Neural progenitor cell (in vitro differentiated cells): ENCODE data around the gene TBCD. TPM values are rescaled to one million over a fixed set of nuclear protein-coding genes. Genes with fewer than 3 reads are reported as not detected.

ENCODE experiments used
- DNase-seq: peaks from one replicate; pipeline ENCODE4 v3.0.0-alpha.2; 2016; ENCODE audit warnings: low spot score
- H2AFZ ChIP-seq: fragments of 200-600 bp; sonication (generic); replicated peaks from 2 replicates; pipeline ENCODE4 v1.6.1; 2016; ENCODE audit warnings: antibody characterized with exemption
- H3F3A ChIP-seq: fragments of 200-600 bp; sonication (generic); 2 replicates; pipeline ENCODE4 v1.6.1; 2016; ENCODE audit warnings: antibody characterized with exemption, low read depth
- H3K27ac ChIP-seq: fragments of 200-600 bp; sonication (generic); 2 replicates; pipeline ENCODE4 v1.5.1; 2016; ENCODE audit warnings: mild to moderate bottlenecking
- H3K27me3 ChIP-seq: fragments of 200-600 bp; sonication (generic); 2 replicates; pipeline ENCODE4 v1.6.1; 2016; ENCODE audit warnings: mild to moderate bottlenecking, moderate library complexity
- H3K36me3 ChIP-seq: fragments of 200-600 bp; sonication (generic); 2 replicates; pipeline ENCODE4 v1.5.1; 2016
- H3K4me1 ChIP-seq: fragments of 200-600 bp; sonication (generic); 2 replicates; pipeline ENCODE4 v1.6.1; 2016; ENCODE audit warnings: mixed run types
- H3K4me2 ChIP-seq: fragments of 200-600 bp; sonication (generic); 2 replicates; pipeline ENCODE4 v1.6.1; 2016
- H3K4me3 ChIP-seq: fragments of 200-600 bp; sonication (generic); 2 replicates; pipeline ENCODE4 v1.5.1; 2016
- H3K79me2 ChIP-seq: fragments of 200-600 bp; sonication (generic); 2 replicates; pipeline ENCODE4 v1.6.1; 2016; ENCODE audit warnings: low read depth
- H3K9ac ChIP-seq: fragments of 200-600 bp; sonication (generic); 2 replicates; pipeline ENCODE4 v1.6.1; 2016
- H3K9me3 ChIP-seq: fragments of 200-600 bp; sonication (generic); 2 replicates; pipeline ENCODE4 v1.5.1; 2016; ENCODE audit warnings: low read depth
- H4K20me1 ChIP-seq: fragments of 200-600 bp; sonication (generic); 2 replicates; pipeline ENCODE4 v1.6.1; 2016; ENCODE audit warnings: low read depth
- H3K27ac Mint-ChIP-seq: 3 replicates; pipeline ENCODE4 v1.8.0; 2021; ENCODE audit warnings: mixed read lengths
- H3K27me3 Mint-ChIP-seq: 2 replicates; pipeline ENCODE4 v1.8.0; 2022; ENCODE audit warnings: low read depth, mild to moderate bottlenecking, inconsistent platforms, moderate library complexity, mixed read lengths; ENCODE audit not compliant: insufficient read depth
- H3K36me3 Mint-ChIP-seq: 3 replicates; pipeline ENCODE4 v1.8.0; 2021; ENCODE audit warnings: mixed read lengths
- H3K4me1 Mint-ChIP-seq: 3 replicates; pipeline ENCODE4 v1.8.0; 2021; ENCODE audit warnings: mixed read lengths
- H3K4me3 Mint-ChIP-seq: 3 replicates; pipeline ENCODE4 v1.8.0; 2021; ENCODE audit warnings: mild to moderate bottlenecking, moderate library complexity, mixed read lengths
- H3K9me3 Mint-ChIP-seq: 3 replicates; pipeline ENCODE4 v1.8.0; 2020; ENCODE audit warnings: mixed read lengths
- EZH2 ChIP-seq: fragments of 200-600 bp; sonication (generic); IDR thresholded peaks from 2 replicates; pipeline ENCODE4 v1.6.1; 2017; ENCODE audit warnings: antibody characterized with exemption, mild to moderate bottlenecking, moderate library complexity
- EZH2phosphoT487 ChIP-seq: fragments of 200-600 bp; sonication (generic); IDR thresholded peaks from 2 replicates; pipeline ENCODE4 v1.6.1; 2017; ENCODE audit warnings: antibody characterized with exemption
- total RNA-seq: library from RNA; depleted of rRNA; stranded (reverse); fragments of >200 nt; gene quantifications from 2 replicates; pipeline ENCODE4 v1.2.3, GENCODE V29; 2015; ENCODE audit warnings: low replicate concordance
- TF ChIP-seq, protein P1 (sequence below): fragments of 200-600 bp; sonication (generic); IDR thresholded peaks from 2 replicates; pipeline ENCODE4 v1.5.1; 2017; ENCODE audit warnings: antibody characterized with exemption, mild to moderate bottlenecking

Gene TBCD
- total RNA-seq, 1 donor from 2014 or later: 76.4 TPM

DNA sequence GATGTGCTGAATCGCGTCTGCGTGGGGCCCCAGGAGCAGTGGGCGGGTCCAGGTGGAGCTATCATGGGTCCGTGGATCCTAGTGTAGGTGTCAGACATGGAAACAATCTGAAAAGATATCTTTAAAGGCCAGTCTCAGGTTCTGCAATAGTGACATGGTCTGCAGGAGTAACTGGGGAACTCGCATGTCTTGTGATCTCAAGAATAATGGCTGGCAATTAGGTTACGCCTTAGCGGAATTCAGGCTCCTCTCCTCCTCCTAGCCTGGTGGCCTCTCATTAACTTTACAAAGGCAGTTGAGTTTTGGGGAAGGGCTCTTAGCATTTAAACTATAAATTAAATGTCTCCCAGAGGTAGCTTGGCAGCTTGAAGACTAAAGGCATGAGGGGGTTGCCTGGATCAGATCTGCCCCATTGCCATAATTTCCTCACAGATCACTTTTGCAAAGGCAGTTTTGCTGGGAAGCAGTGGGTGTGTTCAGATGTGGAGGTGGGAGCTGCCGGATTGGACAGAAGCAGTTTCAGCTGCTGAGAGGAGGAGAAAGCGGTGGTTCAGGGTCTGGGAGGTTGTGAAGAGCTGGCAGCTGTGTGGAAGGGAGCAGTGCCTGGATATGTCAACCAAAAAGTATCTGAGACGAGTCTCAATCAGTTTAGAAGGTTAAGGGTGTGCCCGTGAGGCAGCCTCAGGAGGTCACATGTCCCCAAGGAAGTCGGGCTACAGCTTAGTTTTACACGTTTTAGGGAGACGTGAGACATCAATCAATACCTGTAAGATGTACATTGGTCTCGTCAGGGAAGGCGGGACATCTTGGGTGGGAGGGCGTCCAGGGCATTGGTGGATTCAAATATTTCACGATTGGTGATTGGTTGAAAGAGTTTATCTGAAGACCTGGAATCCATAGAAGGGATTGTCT is 2.7 kb downstream of the TBCD start:
- TF ChIP-seq EZH2phosphoT487 (no peak), EZH2 (no peak)
- TF ChIP-seq, protein P1, sequence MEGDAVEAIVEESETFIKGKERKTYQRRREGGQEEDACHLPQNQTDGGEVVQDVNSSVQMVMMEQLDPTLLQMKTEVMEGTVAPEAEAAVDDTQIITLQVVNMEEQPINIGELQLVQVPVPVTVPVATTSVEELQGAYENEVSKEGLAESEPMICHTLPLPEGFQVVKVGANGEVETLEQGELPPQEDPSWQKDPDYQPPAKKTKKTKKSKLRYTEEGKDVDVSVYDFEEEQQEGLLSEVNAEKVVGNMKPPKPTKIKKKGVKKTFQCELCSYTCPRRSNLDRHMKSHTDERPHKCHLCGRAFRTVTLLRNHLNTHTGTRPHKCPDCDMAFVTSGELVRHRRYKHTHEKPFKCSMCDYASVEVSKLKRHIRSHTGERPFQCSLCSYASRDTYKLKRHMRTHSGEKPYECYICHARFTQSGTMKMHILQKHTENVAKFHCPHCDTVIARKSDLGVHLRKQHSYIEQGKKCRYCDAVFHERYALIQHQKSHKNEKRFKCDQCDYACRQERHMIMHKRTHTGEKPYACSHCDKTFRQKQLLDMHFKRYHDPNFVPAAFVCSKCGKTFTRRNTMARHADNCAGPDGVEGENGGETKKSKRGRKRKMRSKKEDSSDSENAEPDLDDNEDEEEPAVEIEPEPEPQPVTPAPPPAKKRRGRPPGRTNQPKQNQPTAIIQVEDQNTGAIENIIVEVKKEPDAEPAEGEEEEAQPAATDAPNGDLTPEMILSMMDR: no peak
- Mint-ChIP-seq H3K4me1 (peaks cover 43% of the 10 kb centered on the region), H3K27me3 (peaks cover 6% of the 10 kb centered on the region), H3K36me3 (peaks cover 8% of the 10 kb centered on the region), H3K27ac (no peak overlapping the region), H3K9me3 (no peaks in the 10 kb centered on the region), H3K4me3 (peak overlapping the region; percentile 95)
- no peak overlapping the region for H2AFZ ChIP-seq
- H3K4me3 ChIP-seq: peak overlapping the region; percentile 23
- peak overlapping the region; percentile 58 for H3K27ac ChIP-seq
- H3K9me3 ChIP-seq: no peaks in the 10 kb centered on the region
- H3K9ac ChIP-seq: no peak overlapping the region
- H3K79me2 ChIP-seq: peaks cover 71% of the 10 kb centered on the region
- H4K20me1 ChIP-seq: peaks cover 60% of the 10 kb centered on the region
- H3K4me2 ChIP-seq: peak overlapping the region; percentile 90
- H3F3A ChIP-seq: peaks cover 43% of the 10 kb centered on the region
- peak; percentile 67 for DNase-seq
- H3K4me1 ChIP-seq: peaks cover 34% of the 10 kb centered on the region
- H3K27me3 ChIP-seq: peaks cover 18% of the 10 kb centered on the region
- no peaks in the 10 kb centered on the region for H3K36me3 ChIP-seq

DNA sequence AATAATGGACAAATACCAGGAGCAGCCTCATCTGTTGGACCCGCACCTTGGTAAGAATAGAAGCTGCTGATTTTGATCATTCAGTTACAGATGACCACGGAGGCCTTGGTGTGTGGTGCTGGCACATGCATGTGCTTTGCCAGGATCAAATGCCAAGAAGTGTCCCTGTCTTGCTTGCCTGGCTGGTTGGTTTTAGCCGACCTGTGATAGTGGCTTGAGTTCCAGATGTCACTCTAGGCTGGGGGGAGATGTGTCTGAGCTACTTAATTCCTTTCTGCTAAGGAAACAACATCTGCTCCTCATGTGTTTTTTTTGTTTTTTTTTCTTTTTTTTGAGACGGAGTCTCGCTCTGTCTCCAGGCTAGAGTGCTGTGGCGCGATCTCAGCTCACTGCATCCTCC is 4.3 kb downstream of the TBCD start:
- H3K4me2 ChIP-seq: no peak overlapping the region
- Mint-ChIP-seq H3K27ac (no peak overlapping the region), H3K9me3 (no peaks in the 10 kb centered on the region), H3K4me3 (no peak overlapping the region), H3K27me3 (peaks cover 6% of the 10 kb centered on the region), H3K36me3 (peaks cover 12% of the 10 kb centered on the region), H3K4me1 (peaks cover 42% of the 10 kb centered on the region)
- H3K27me3 ChIP-seq: peaks cover 2% of the 10 kb centered on the region
- H3K36me3 ChIP-seq: no peaks in the 10 kb centered on the region
- peaks cover 75% of the 10 kb centered on the region for H4K20me1 ChIP-seq
- peaks cover 33% of the 10 kb centered on the region for H3F3A ChIP-seq
- no peak overlapping the region for H3K9ac ChIP-seq
- no peaks in the 10 kb centered on the region for H3K9me3 ChIP-seq
- peaks cover 34% of the 10 kb centered on the region for H3K4me1 ChIP-seq
- DNase-seq: no peak
- no peak overlapping the region for H3K4me3 ChIP-seq
- H3K27ac ChIP-seq: peak overlapping the region; percentile 35
- H2AFZ ChIP-seq: no peak overlapping the region
- TF ChIP-seq EZH2: no peak
- H3K79me2 ChIP-seq: peaks cover 87% of the 10 kb centered on the region

DNA sequence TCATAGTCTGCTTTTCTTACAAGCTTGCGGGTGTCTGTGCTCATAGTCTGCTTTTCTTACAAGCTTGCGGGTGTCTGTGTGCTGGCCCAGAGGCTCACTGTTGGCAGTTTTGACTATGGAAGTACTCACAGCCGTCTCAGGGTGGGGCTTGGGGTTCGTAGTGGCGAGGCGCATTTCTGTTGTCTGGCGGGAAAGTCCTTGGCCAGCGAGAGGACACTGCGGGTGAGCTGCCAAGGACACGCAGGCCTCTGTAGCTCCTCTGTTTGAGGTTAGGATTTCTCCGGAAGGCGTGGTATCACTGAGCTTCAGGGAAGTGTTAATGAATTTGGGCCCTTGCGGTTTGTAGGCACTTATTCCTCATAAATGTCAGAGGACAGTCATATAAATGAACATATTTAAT is 13.5 kb downstream of the TBCD start:
- H3K27ac Mint-ChIP-seq: no peak overlapping the region
- H3K36me3 Mint-ChIP-seq: peaks cover 35% of the 10 kb centered on the region
- Histone ChIP-seq H3K4me1 (no peaks in the 10 kb centered on the region), H3F3A (no peaks in the 10 kb centered on the region), H3K36me3 (peaks cover 14% of the 10 kb centered on the region), H3K27ac (no peak overlapping the region), H3K79me2 (peaks cover 40% of the 10 kb centered on the region), H3K27me3 (no peaks in the 10 kb centered on the region), H3K4me3 (no peak overlapping the region), H3K4me2 (no peak overlapping the region), H3K9me3 (no peaks in the 10 kb centered on the region), H4K20me1 (peaks cover 34% of the 10 kb centered on the region), H2AFZ (no peak overlapping the region), H3K9ac (no peak overlapping the region)
- H3K4me1 Mint-ChIP-seq: no peaks in the 10 kb centered on the region
- DNase-seq: no peak
- TF ChIP-seq EZH2phosphoT487 (no peak), EZH2 (no peak)
- TF ChIP-seq, protein P1: no peak
- H3K4me3 Mint-ChIP-seq: no peak overlapping the region
- no peaks in the 10 kb centered on the region for H3K9me3 Mint-ChIP-seq
- H3K27me3 Mint-ChIP-seq: no peaks in the 10 kb centered on the region
